GM12892 (cell line): ENCODE results near the gene SEC16B.

Source experiments
- POLR2A ChIP-seq: IDR thresholded peaks from 2 replicates; pipeline ENCODE4 v1.6.1; 2011; ENCODE audit warnings: low read depth, low read length, control low read depth
- POLR2AphosphoS5 ChIP-seq: IDR thresholded peaks from 2 replicates; pipeline ENCODE4 v1.6.1; 2011; ENCODE audit warnings: low read depth, low read length, control low read depth
- TAF1 ChIP-seq: IDR thresholded peaks from 2 replicates; pipeline ENCODE4 v1.6.1; 2011; ENCODE audit warnings: low read depth, mild to moderate bottlenecking, control low read depth, low read length, borderline replicate concordance

DNA sequence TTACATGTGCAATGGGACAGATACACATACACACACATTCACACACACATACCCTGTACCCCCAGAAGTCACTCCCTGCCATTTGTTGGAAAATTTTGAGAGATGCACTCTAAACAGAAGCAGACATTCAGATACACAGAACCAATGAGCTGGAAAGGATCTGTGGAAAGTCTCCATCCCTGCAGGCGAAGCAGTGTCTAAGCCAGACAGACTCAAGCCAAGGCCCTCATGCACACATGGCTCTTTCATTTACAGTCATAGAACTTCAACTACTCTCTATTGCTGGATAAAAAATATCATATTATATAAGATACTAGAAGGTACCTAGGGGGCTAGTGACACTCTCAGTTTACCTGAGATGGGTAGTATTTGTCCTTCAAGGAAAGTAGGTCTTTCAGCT, 7.3 kb upstream of the SEC16B start:
- TF ChIP-seq POLR2AphosphoS5 (no peak), TAF1 (no peak), POLR2A (no peak)
